Measurements from ENCODE around the gene AP3S2. TPM values are rescaled to one million over a fixed set of nuclear protein-coding genes. Genes with fewer than 3 reads are reported as not detected.
A peak's percentile ranks its signal among the peaks of the same experiment; 100 is the strongest.

AP3S2 gene
- total RNA-seq, 4 donors from 2014 or later: 13.2 to 106 (median 63.5) TPM

DNA sequence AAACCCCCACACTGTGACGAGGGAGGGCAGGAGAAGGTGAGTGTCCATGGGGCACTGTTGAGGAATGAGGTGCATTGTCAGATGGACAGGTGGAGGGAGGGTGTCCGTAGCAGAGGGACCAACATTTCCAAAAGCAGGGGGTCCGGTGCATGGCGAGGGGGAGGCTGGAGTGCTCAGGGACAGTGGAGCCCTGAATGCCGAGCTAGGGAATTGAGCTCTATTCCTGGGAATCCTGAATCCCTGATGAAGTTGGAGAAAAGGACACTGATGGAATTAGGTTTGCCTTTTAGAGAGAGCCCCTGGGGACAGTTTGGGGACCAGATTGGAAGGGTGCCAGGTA is 71.2 kb downstream of the AP3S2 start:
- no peak overlapping the region for H3K4me3 ChIP-seq
- no peak for DNase-seq
- no peak overlapping the region for H3K27ac ChIP-seq
- H3K9me3 ChIP-seq: no peaks in the 10 kb centered on the region
- TF ChIP-seq, protein P1, sequence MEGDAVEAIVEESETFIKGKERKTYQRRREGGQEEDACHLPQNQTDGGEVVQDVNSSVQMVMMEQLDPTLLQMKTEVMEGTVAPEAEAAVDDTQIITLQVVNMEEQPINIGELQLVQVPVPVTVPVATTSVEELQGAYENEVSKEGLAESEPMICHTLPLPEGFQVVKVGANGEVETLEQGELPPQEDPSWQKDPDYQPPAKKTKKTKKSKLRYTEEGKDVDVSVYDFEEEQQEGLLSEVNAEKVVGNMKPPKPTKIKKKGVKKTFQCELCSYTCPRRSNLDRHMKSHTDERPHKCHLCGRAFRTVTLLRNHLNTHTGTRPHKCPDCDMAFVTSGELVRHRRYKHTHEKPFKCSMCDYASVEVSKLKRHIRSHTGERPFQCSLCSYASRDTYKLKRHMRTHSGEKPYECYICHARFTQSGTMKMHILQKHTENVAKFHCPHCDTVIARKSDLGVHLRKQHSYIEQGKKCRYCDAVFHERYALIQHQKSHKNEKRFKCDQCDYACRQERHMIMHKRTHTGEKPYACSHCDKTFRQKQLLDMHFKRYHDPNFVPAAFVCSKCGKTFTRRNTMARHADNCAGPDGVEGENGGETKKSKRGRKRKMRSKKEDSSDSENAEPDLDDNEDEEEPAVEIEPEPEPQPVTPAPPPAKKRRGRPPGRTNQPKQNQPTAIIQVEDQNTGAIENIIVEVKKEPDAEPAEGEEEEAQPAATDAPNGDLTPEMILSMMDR (IDR thresholded peaks at IDR 0.05): no peak
- TF ChIP-seq POLR2A (IDR thresholded peaks at IDR 0.05): no peak
- H3K36me3 ChIP-seq: no peaks in the 10 kb centered on the region
- H3K4me1 ChIP-seq: peaks cover 0 to 2% (median 0%) of the 10 kb centered on the region in 4 donors
- no peaks in the 10 kb centered on the region for H3K27me3 ChIP-seq

DNA sequence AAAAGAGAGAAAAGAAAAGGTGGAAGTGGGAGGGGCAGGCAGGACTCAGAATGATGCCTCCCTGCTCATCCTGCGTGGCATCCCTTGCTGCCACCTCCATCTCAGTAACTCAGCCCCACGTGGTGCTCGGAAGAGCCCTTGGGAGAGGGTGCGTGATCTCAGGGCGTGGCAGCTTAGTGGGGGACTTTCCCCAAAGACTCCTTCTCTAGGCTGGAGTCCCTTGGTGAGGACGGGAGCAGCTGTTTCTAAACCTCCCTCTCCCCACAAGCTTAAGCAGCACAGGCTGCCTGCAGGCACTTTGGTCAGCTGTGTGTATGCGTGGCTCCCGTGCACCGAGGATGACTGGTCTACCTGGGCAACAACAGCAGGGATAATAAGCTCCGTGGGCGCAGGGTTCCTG is 71.8 kb downstream of the AP3S2 start:
- Histone ChIP-seq H3K9me3 (no peaks in the 10 kb centered on the region), H3K27ac (no peak overlapping the region), H3K4me1 (no peaks in the 10 kb centered on the region), H3K4me3 (no peak overlapping the region), H3K36me3 (no peaks in the 10 kb centered on the region), H3K27me3 (no peaks in the 10 kb centered on the region)
- DNase-seq: no peak
- TF ChIP-seq POLR2A (IDR thresholded peaks at IDR 0.05): no peak
- TF ChIP-seq, protein P1 (IDR thresholded peaks at IDR 0.05): no peak

- H3K27ac ChIP-seq: no peak overlapping the region
- H3K27me3 ChIP-seq: no peaks in the 10 kb centered on the region
- TF ChIP-seq POLR2A (IDR thresholded peaks at IDR 0.05): no peak
- TF ChIP-seq, protein P1 (IDR thresholded peaks at IDR 0.05): no peak
- peak in 1 of 3 donors; percentile 27 for DNase-seq
- no peaks in the 10 kb centered on the region for H3K36me3 ChIP-seq
- H3K9me3 ChIP-seq: no peaks in the 10 kb centered on the region
- H3K4me1 ChIP-seq: no peaks in the 10 kb centered on the region
- no peak overlapping the region for H3K4me3 ChIP-seq
Observed at GRCh38 chr15:89820666-89821611, 72.9 kb downstream of the AP3S2 start.

DNA sequence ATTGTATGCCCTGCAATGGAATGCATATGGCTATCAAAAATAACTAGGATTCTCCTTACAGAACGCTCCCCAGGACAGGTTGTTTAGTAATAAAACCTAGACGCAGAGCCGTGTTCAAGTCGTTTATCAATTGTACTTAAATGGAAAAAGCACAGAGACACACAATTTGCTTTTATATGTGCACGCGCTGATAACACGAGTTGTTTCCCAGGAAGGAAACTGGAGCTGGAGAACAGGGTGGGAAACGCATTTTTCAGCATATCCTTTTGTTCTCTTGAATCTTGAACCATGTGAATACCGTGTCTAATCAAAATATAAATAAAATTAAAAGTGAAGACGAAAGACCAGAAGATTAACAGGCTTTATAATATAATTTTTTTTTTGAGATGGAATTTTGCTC is 75.5 kb downstream of the AP3S2 start:
- H3K9me3 ChIP-seq: no peaks in the 10 kb centered on the region
- H3K27me3 ChIP-seq: peaks cover 0 to 6% of the 10 kb centered on the region in 2 donors
- H3K4me1 ChIP-seq: peaks cover 0 to 19% (median 8%) of the 10 kb centered on the region in 4 donors
- H3K36me3 ChIP-seq: no peaks in the 10 kb centered on the region
- no peak for DNase-seq
- no peak overlapping the region for H3K27ac ChIP-seq
- TF ChIP-seq POLR2A (IDR thresholded peaks at IDR 0.05): no peak
- TF ChIP-seq, protein P1 (IDR thresholded peaks at IDR 0.05): no peak
- H3K4me3 ChIP-seq: no peak overlapping the region

GRCh38 chr15:89817701-89818280 is 76.0 kb downstream of the AP3S2 start:
- DNase-seq: no peak
- Histone ChIP-seq H3K4me1 (peaks cover 0 to 24% (median 8%) of the 10 kb centered on the region in 4 donors), H3K36me3 (no peaks in the 10 kb centered on the region), H3K9me3 (no peaks in the 10 kb centered on the region), H3K27ac (no peak overlapping the region), H3K27me3 (peaks cover 0 to 6% of the 10 kb centered on the region in 2 donors), H3K4me3 (no peak overlapping the region)
- TF ChIP-seq POLR2A (IDR thresholded peaks at IDR 0.05): no peak
- TF ChIP-seq, protein P1 (IDR thresholded peaks at IDR 0.05): no peak

All from Peyer's patch (tissue), 4 donors.